K562 (cell line): Measurements from ENCODE around the gene AK2. TPM values are rescaled to one million over a fixed set of nuclear protein-coding genes. Genes with fewer than 3 reads are reported as not detected.

Experiments
- ATAC-seq: fragments of 200-7000 bp; cut with Tn5 transposase; 3 replicates; pipeline ENCODE4 v1.9.1; 2020; ENCODE audit warnings: moderate library complexity
- BruUV-seq: library from RNA; stranded (reverse); fragments of 400-500 nt; replicated peaks from 2 replicates; lab custom pipeline; 2021; lab: Mats Ljungman, UMichigan
- CTCF ChIA-PET: fragments of 300-600 bp; formaldehyde crosslinking; extraction: SDS; loops from one replicate; lab custom pipeline; 2021; ENCODE audit warnings: low intra/inter-chr PET ratio; lab: Yijun Ruan, JAX
- POLR2A ChIA-PET: fragments of 300-600, 350-650 bp; sonication (Branson Sonifier 250); formaldehyde crosslinking; extraction: SDS; loops from one replicate; lab custom pipeline; 2021; ENCODE audit warnings: antibody characterized with exemption, inconsistent platforms; lab: Yijun Ruan, JAX
- DNase-seq, 4 experiments: peaks; one replicate each; pipeline versions ENCODE4 v3.0.0 to v3.0.0-alpha.2; 2011 to 2018; ENCODE audit warnings: low spot score in 3 of 4, mixed read lengths in 3 of 4; ENCODE audit errors: extremely low read depth in 1 of 4
- FAIRE-seq: peaks from 2 replicates; lab custom pipeline; 2011; peaks lifted over from hg19 to GRCh38; lab: Jason Lieb, UNC
- H2AFZ ChIP-seq: 2 replicates; pipeline ENCODE4 v1.6.0; 2011; ENCODE audit warnings: low read depth, low read length, control low read depth, inconsistent platforms
- H3K27ac ChIP-seq: fragments of 200-600 bp; 3 replicates; pipeline ENCODE4 v1.8.0; 2011; ENCODE audit warnings: low read depth, mild to moderate bottlenecking, control low read depth, inconsistent platforms, low read length, moderate library complexity, mixed read lengths; ENCODE audit errors: extremely low read depth
- H3K27me3 ChIP-seq, 2 experiments: fragments of 300-600 bp in 1 of 2; 2 replicates in 1 of 2; 3 replicates in 1 of 2; pipeline versions ENCODE4 v1.6.0 to v1.8.0; 2011; ENCODE audit warnings: inconsistent platforms in 2 of 2, low read length in 2 of 2, mild to moderate bottlenecking in 1 of 2, mixed read lengths in 1 of 2, moderate library complexity in 1 of 2; ENCODE audit not compliant: control insufficient read depth in 2 of 2, insufficient read depth in 2 of 2
- H3K36me3 ChIP-seq: fragments of 300-600 bp; 3 replicates; pipeline ENCODE4 v1.8.0; 2011; ENCODE audit warnings: mild to moderate bottlenecking, low read length, inconsistent platforms; ENCODE audit not compliant: control insufficient read depth, insufficient read depth
- H3K4me1 ChIP-seq, 2 experiments: fragments of 200-600 bp in 1 of 2; replicated peaks in 1 of 2; 2 replicates in 1 of 2; 3 replicates in 1 of 2; pipeline versions ENCODE4 v1.5.1 to v1.8.0; 2011; ENCODE audit warnings: inconsistent platforms in 2 of 2, low read length in 2 of 2, mild to moderate bottlenecking in 1 of 2, mixed read lengths in 1 of 2, moderate library complexity in 1 of 2; ENCODE audit not compliant: control insufficient read depth in 2 of 2, insufficient read depth in 2 of 2
- H3K4me2 ChIP-seq: 2 replicates; pipeline ENCODE4 v1.6.1; 2011; ENCODE audit warnings: low read length, control low read depth, inconsistent platforms, mixed read lengths; ENCODE audit not compliant: insufficient read depth
- H3K4me3 ChIP-seq: fragments of 200-600 bp; sonication (generic), shearing (Covaris generic); 2 replicates; pipeline ENCODE4 v1.5.1; 2016; ENCODE audit warnings: control low read depth, inconsistent platforms
- H3K79me2 ChIP-seq: fragments of 200-600 bp; 3 replicates; pipeline ENCODE4 v1.8.0; 2011; ENCODE audit warnings: low read length, inconsistent platforms; ENCODE audit not compliant: control insufficient read depth, insufficient read depth
- H3K9ac ChIP-seq, 2 experiments: 2 replicates each; pipeline versions ENCODE4 v1.6.0 to v1.6.1; 2011; ENCODE audit warnings: low read depth in 2 of 2, low read length in 2 of 2, control low read depth in 1 of 2, inconsistent platforms in 1 of 2, mild to moderate bottlenecking in 1 of 2, mixed read lengths in 1 of 2; ENCODE audit not compliant: insufficient read depth in 1 of 2
- H3K9me1 ChIP-seq: one replicate; pipeline ENCODE4 v1.6.0; 2011; ENCODE audit warnings: inconsistent platforms, mild to moderate bottlenecking, low read length, moderate library complexity; ENCODE audit not compliant: control insufficient read depth, insufficient read depth
- H3K9me3 ChIP-seq: replicated peaks from 2 replicates; pipeline ENCODE4 v1.5.1; 2011; ENCODE audit warnings: low read depth, low read length, inconsistent platforms; ENCODE audit not compliant: control insufficient read depth, insufficient read depth
- H4K20me1 ChIP-seq: replicated peaks from 2 replicates; pipeline ENCODE4 v1.6.1; 2011; ENCODE audit warnings: low read length, inconsistent platforms, mixed read lengths; ENCODE audit not compliant: control insufficient read depth, insufficient read depth
- CBFA2T2 ChIP-seq: fragments of 450-650 bp; conservative IDR thresholded peaks from 2 replicates; pipeline ENCODE4 v1.6.1; 2017; ENCODE audit warnings: mild to moderate bottlenecking
- CBFA2T3 ChIP-seq: fragments of 450-650 bp; IDR thresholded peaks from 2 replicates; pipeline ENCODE4 v1.6.1; 2017
- ELF1 ChIP-seq: fragments of 200-800 bp; sonication (Bioruptor generic); IDR thresholded peaks from 2 replicates; pipeline ENCODE4 v1.6.1; 2016; ENCODE audit warnings: missing genetic modification characterization, missing compliant biosample characterization
- EP300 ChIP-seq: IDR thresholded peaks from 2 replicates; pipeline ENCODE4 v1.6.1; 2012; ENCODE audit warnings: low read length, improper control_type of control experiment
- ESRRA ChIP-seq: fragments of 450-650 bp; IDR thresholded peaks from 2 replicates; pipeline ENCODE4 v1.6.1; 2014; ENCODE audit warnings: low read depth, mild to moderate bottlenecking, moderate library complexity, borderline replicate concordance
- FOSL1 ChIP-seq: fragments of 200-800 bp; sonication (Bioruptor generic); conservative IDR thresholded peaks from 2 replicates; pipeline ENCODE4 v1.6.1; 2016; ENCODE audit warnings: missing genetic modification characterization, missing compliant biosample characterization
- HDAC1 ChIP-seq, 2 experiments: fragments of 450-650 bp; IDR thresholded peaks; 2 replicates each; pipeline ENCODE4 v1.6.1; 2016 to 2017; ENCODE audit warnings: inconsistent platforms in 1 of 2, mild to moderate bottlenecking in 1 of 2, moderate library complexity in 1 of 2
- KDM1A ChIP-seq, 2 experiments: fragments of 450-650 bp; IDR thresholded peaks; 2 replicates each; pipeline ENCODE4 v1.6.1; 2016; ENCODE audit warnings: mild to moderate bottlenecking in 2 of 2
- MEIS2 ChIP-seq: fragments of 450-650 bp; IDR thresholded peaks from 2 replicates; pipeline ENCODE4 v1.6.1; 2014; ENCODE audit warnings: mild to moderate bottlenecking; ENCODE audit not compliant: partially characterized antibody
- MTA2 ChIP-seq: fragments of 450-650 bp; IDR thresholded peaks from 2 replicates; pipeline ENCODE4 v1.6.1; 2016; ENCODE audit warnings: low read depth
- PHB ChIP-seq: fragments of 250-450 bp; sonication (Bioruptor Pico); IDR thresholded peaks from 2 replicates; pipeline ENCODE4 v1.5.0; 2021
- PHB2 ChIP-seq: fragments of 450-650 bp; IDR thresholded peaks from 2 replicates; pipeline ENCODE4 v1.6.1; 2017; ENCODE audit warnings: low read depth
- POLR2AphosphoS2 ChIP-seq: IDR thresholded peaks from 2 replicates; pipeline ENCODE4 v1.6.1; 2012; ENCODE audit warnings: low read length, improper control_type of control experiment
- POLR2H ChIP-seq: IDR thresholded peaks from 2 replicates; pipeline ENCODE4 v1.6.1; 2016; ENCODE audit warnings: missing genetic modification characterization, low read depth, mild to moderate bottlenecking, control low read depth, missing compliant biosample characterization, moderate library complexity
- ZNF316 ChIP-seq: fragments of 450-650 bp; IDR thresholded peaks from 2 replicates; pipeline ENCODE4 v1.6.1; 2016
- WGBS: fragments of 100-300 bp; shearing (Covaris generic); methylation state at CpG from one replicate; pipeline ENCODE4 v1.1.6; 2016; ENCODE audit warnings: low coverage, mixed read lengths; ENCODE audit not compliant: insufficient coverage; ENCODE audit errors: missing lambda C conversion rate; 5-methylcytosine and 5-hydroxymethylcytosine counted together
- in situ Hi-C: fragments of 300-500 bp; cut with MboI; formaldehyde crosslinking; loops from 4 replicates; pipeline ENCODE4 v1.15.0; 2018; ENCODE audit warnings: inconsistent platforms, mixed read lengths
- intact Hi-C: fragments of 100-400 bp; cut with micrococcal nuclease; formaldehyde crosslinking; loops from 2 replicates; pipeline ENCODE4 v1.14.2; 2022
- polyA plus RNA-seq, 8 experiments: library from polyadenylated mRNA; depleted of rRNA in 4 of 8; stranded (reverse) in 5 of 8; unstranded in 3 of 8; fragments of >200 nt; fragmentation: Nextera tagmentation in 2 of 8; fragmentation: Illumina TruSeq in 1 of 8; extraction: Ambion mirVana in 2 of 8; extraction: Trizol in 1 of 8; gene quantifications; 2 replicates each; pipeline versions ENCODE4 v1.2.1 to v1.2.3, GENCODE V29; 2011 to 2014; ENCODE audit warnings: inconsistent platforms in 1 of 8, missing spikeins in 1 of 8
- total RNA-seq, 7 experiments: library from RNA; depleted of rRNA in 6 of 7; stranded (reverse); fragments of >200 nt in 6 of 7; fragmentation: Illumina TruSeq in 2 of 7; extraction: Trizol in 2 of 7; gene quantifications; 2 replicates each; pipeline versions ENCODE4 v1.2.1 to v1.2.3, GENCODE V29; 2011 to 2021; ENCODE audit warnings: low replicate concordance in 1 of 7
- TF ChIP-seq, protein P1 (sequence below): sonication (generic); IDR thresholded peaks from 2 replicates; pipeline ENCODE4 v1.6.1; 2016
- TF ChIP-seq, protein P2 (sequence below), 2 experiments: fragments of 250-450 bp in 1 of 2; fragments of 450-650 bp in 1 of 2; sonication (Bioruptor Pico) in 1 of 2; IDR thresholded peaks; 2 replicates each; pipeline versions ENCODE4 v1.6.1 to v1.8.0; 2016 to 2021; ENCODE audit warnings: mild to moderate bottlenecking in 2 of 2, moderate library complexity in 2 of 2, missing compliant biosample characterization in 1 of 2, missing genetic modification characterization in 1 of 2

Gene AK2
- total and polyA plus RNA-seq, 9 of the 15 experiments (the other 6 are each of a cell fraction or from before 2014, with no cell fraction given): 105 to 1,050 (median 509) TPM

- TF ChIP-seq ELF1 (tag) (0 out of 2 replicates have a peak, but pooled peaks have one; percentile 16), CBFA2T3 (peak; percentile 22; the same call in 1 of the 2 replicates), MEIS2 (peak; percentile 57), PHB2 (no peak), FOSL1 (peak; percentile 28; the same call in 1 of the 2 replicates), EP300 (0 out of 2 replicates have a peak, but pooled peaks have one; percentile 10), POLR2H (no peak)
- TF ChIP-seq, protein P1, sequence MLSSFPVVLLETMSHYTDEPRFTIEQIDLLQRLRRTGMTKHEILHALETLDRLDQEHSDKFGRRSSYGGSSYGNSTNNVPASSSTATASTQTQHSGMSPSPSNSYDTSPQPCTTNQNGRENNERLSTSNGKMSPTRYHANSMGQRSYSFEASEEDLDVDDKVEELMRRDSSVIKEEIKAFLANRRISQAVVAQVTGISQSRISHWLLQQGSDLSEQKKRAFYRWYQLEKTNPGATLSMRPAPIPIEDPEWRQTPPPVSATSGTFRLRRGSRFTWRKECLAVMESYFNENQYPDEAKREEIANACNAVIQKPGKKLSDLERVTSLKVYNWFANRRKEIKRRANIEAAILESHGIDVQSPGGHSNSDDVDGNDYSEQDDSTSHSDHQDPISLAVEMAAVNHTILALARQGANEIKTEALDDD: peak; percentile 94
Measured at GRCh38 chr1:33003657-33004056, 33.0 kb downstream of the AK2 start (continued).

GRCh38 chr1:33002006-33002405 lies 34.7 kb downstream of the AK2 start:
- Histone ChIP-seq H3K27me3 (no peaks in the 10 kb centered on the region), H3K9ac (no peak overlapping the region), H2AFZ (no peak overlapping the region), H3K36me3 (peaks cover 34% of the 10 kb centered on the region; the same call in 2 of the 3 replicates), H3K4me2 (no peak overlapping the region), H3K4me3 (no peak overlapping the region), H3K4me1 (peaks cover 4 to 30% of the 10 kb centered on the region in 2 experiments), H3K9me1 (peaks cover 7% of the 10 kb centered on the region), H3K27ac (no peak overlapping the region), H4K20me1 (peaks cover 40% of the 10 kb centered on the region), H3K9me3 (no peaks in the 10 kb centered on the region), H3K79me2 (peaks cover 3% of the 10 kb centered on the region; the same call in 2 of the 3 replicates)
- no peak for ATAC-seq
- intact Hi-C loops: no loop called here
- ChIA-PET POLR2A (interaction anchor here (1.4 to 2.4 kb wide), 3 partner anchors 9 to 16 kb away, joined by 4 to 13 read pairs (median 4); no protein-coding TSS in a partner anchor), CTCF (no interaction called here)
- no peak for DNase-seq
- in situ Hi-C loops: no loop called here
- no peak for FAIRE-seq
- TF ChIP-seq PHB (CRISPR knock-in tag) (no peak), ZNF316 (0 out of 2 replicates have a peak, but pooled peaks have one; percentile 11), KDM1A (IDR thresholded peaks at IDR 0.05) (peak; percentile 51 to 55; a peak in 3 of 4 replicates), ESRRA (peak; percentile 76), POLR2AphosphoS2 (peak; percentile 35; the same call in 1 of the 2 replicates), CBFA2T2 (0 out of 2 replicates have a peak, but pooled peaks have one; percentile 13), CBFA2T3 (peak; percentile 36; the same call in 1 of the 2 replicates), HDAC1 (IDR thresholded peaks at IDR 0.05) (0 out of 4 replicates have a peak, but pooled peaks of 1 of the 2 experiments have one; percentile 13), MTA2 (no peak)
- TF ChIP-seq, protein P2, sequence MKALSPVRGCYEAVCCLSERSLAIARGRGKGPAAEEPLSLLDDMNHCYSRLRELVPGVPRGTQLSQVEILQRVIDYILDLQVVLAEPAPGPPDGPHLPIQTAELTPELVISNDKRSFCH (CRISPR knock-in tag; IDR thresholded peaks at IDR 0.05): no peak
- TF ChIP-seq, protein P2 (tag; IDR thresholded peaks at IDR 0.05): no peak
- BruUV-seq: no TSS peak
- 46% methylated on average over 4 of the region's 4 CpGs for WGBS
